ENCODE results near the gene RIOK1.

- TF ChIP-seq, protein P1, sequence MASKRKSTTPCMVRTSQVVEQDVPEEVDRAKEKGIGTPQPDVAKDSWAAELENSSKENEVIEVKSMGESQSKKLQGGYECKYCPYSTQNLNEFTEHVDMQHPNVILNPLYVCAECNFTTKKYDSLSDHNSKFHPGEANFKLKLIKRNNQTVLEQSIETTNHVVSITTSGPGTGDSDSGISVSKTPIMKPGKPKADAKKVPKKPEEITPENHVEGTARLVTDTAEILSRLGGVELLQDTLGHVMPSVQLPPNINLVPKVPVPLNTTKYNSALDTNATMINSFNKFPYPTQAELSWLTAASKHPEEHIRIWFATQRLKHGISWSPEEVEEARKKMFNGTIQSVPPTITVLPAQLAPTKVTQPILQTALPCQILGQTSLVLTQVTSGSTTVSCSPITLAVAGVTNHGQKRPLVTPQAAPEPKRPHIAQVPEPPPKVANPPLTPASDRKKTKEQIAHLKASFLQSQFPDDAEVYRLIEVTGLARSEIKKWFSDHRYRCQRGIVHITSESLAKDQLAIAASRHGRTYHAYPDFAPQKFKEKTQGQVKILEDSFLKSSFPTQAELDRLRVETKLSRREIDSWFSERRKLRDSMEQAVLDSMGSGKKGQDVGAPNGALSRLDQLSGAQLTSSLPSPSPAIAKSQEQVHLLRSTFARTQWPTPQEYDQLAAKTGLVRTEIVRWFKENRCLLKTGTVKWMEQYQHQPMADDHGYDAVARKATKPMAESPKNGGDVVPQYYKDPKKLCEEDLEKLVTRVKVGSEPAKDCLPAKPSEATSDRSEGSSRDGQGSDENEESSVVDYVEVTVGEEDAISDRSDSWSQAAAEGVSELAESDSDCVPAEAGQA (IDR thresholded peaks at IDR 0.05; ENCODE audit: low read depth), result no peak
- TF ChIP-seq, protein P1 (CRISPR knock-in tag; IDR thresholded peaks at IDR 0.05; ENCODE audit: borderline replicate concordance), result no peak
- no peak for TF ChIP-seq HIVEP1 (CRISPR knock-in tag; IDR thresholded peaks at IDR 0.05)
Measured at GRCh38 chr6:7401075-7401474, 11.5 kb downstream of the RIOK1 start.

Measured in HepG2 (cell line).